AML-193 (cell line): ENCODE data around the gene RAX.

Experiments used
- DNase-seq, 2 experiments: peaks; one replicate each; lab custom pipeline; 2025; lab: John Stamatoyannopoulos, UW

RAX gene

GRCh38 chr18:59272891-59273758 is at the start of gene RAX:
TSS of gene RAX (minus strand) at chr18:59273454. CDS start at chr18:59273206, 248 bp downstream.
- DNase-seq = no peak

GRCh38 chr18:59318460-59319050 is 45.3 kb upstream of the RAX start, which contains the start of gene CPLX4:
TSS of gene CPLX4 (minus strand) at chr18:59318649. CDS start at chr18:59318462, 187 bp downstream.
- DNase-seq = no peak

DNA sequence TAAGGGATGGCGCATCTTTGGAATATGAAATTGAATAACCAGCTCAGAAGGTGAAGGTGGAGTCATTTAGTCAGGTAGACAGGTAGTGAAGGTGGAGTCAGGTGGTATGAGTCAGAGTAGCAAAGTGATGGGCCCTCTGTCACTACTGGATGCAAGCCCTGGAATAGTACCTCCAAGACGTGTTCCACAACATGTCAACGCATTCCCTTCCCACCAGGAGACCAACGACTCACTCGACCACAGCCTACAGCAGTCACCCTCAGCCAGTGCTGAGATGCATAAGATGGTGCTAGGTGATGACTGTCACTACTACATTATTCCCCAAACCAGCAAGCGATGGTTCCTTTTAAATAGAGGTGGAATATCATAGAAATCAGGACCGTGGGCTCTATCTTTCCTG is 38.4 kb upstream of the RAX start:
- DNase-seq = no peak

DNA sequence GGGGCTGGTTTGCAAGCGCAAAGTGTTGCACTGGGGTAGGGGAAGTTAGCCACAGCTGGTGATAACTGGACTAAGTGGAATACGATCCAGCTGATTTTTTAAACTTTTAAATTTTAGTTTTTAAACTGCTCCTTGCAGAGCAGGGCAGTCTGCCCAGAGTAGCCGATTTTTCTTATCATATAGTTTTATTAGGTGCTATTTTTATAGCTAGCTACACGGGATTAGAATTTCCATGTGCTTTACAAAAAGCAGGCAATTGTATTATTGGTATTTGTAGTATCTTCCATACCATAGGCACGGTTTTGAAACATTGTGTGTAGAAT is 35.6 kb upstream of the RAX start:
- DNase-seq = no peak

DNA sequence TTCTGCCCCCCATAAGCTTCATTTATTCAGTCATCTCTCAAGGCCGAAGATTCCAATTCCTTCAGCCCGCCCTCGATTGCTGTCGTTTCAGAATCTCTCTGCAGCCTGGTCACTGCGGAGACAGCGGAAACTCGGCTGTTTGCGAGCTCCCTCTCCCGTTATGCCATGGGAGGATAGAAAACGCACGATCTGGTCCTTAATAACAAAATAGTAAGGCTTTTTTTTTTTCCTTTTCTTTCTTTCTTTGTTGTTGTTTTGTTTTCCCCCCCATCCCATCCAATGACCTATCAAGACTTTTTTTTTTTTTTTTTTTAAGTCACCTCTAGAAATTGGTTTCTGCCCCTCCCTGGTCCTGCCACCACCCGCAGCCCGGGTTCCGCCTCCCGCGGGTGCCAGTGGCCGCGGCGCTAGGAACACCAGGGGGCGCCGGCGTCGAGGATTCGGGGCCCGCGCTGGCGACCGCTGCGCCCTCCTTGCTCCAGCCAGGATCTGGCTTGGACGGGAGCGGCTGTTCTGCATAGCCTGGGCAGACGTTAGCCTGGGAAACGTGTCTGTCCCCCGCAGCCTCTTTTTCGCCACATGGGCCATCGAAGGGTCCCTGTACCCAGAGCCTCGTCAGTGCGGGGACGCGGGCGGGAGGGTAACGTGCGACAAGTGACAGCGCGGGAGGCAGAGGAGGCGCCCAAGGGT is 35.1 kb upstream of the RAX start:
- DNase-seq = no peak

GRCh38 chr18:59306640-59307039 is 33.4 kb upstream of the RAX start:
- no peak for DNase-seq

DNA sequence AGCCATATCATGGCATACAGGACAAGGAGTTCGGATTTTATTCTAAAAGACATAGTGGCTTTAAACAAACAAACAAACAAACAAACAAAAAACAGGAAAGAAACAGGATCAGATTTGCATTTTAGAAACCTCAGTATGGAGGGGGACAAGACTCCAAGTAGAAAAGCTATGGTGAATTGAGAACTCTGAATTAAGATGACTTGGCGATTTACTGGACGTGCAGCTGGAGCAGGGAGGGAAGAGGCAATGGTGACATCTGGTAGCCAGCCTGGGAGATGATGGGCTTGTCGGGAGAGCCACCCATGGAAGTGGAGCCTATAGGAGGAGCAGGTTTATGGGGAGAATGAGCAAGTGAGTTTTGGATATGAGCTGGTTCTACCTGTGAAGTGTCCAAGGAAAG is 32.0 kb upstream of the RAX start:
- DNase-seq = no peak

DNA sequence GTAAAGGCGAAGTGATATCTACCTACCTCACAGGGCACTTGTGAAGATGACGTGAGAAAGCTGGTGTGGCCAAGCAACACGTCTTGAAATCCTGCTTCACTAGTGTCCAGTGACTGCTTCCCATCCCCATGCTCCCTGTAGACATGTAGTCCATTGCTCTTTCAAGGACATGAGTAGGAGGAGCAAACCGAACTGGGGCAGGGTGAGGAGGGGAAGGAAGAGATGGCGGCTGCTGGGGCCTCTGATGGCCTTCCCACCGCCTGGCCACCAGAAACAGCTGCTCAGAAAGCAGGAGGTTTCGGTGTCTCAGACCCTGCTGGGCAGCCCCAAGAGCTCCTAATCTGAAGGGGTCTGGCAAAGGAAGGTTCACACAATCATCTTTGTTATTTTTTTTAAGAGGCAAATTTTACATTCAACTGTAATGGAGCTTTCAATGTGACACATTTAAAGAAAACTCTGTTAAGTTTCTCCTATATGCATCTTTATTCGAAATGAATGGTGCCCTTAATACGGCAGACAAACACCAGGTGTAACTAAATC is 30.5 kb upstream of the RAX start:
- DNase-seq = no peak

DNA sequence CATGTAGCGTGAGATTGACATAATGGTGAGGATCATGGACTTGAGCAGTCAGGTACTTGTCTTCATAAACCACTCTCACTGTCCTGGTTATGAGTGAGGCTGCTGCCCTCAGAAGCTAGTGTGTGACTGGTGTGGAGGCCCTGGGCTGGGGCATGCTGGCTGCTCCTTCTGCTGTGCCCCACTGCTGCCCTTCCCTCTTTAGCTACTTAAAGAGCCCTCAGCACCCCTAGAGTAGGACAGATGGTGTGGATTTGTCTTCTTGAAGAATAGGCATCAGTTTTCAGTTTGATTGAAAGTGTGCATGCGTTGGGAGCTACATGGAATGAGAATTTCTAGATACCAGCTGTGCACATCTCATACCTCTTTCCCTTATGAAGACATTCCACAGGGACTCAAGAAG is 29.8 kb upstream of the RAX start:
- DNase-seq = no peak

- DNase-seq = no peak
Observed at GRCh38 chr18:59301929-59302328, 28.7 kb upstream of the RAX start.

- DNase-seq = no peak
Observed at GRCh38 chr18:59300676-59301285, 27.5 kb upstream of the RAX start.

DNA sequence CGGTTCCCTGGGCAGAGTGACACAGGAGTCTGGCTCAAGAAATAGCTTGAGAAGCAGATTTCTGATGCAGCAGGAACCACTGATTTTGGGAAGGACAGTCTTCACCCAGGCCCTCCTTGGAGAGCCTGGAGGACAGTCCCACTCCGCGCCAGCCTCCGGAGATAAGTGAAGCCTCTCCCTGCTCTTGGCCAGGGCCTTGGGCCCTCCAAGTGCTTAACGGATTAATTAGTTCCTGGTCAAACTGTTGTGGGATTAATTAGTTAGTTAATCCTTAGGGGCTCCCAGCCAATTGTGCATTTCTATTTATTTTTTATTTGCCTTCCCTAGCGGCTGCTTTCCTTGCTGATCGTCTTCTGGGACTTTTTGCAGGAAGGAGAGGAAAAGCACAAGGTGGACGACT is 25.6 kb upstream of the RAX start:
- DNase-seq = no peak

DNA sequence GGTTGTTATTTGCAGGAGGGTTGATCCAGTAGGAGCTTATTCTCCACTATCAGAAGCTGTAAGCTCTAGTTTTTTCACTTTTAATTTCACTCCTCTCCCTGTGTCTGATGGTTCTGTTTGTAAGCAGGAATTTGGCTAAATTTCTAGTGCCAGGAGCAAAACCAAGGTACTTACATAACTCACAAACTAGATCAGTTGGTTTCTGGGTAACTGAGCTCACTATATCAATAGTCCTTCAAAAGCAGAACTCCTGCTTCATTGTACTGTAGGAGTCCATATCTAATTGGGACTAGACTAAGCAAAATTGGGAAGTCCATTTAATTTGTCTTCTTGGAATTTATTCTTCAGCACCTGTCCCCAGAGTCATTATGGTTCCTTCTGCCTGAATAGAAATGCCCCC is 20.1 kb upstream of the RAX start:
- no peak for DNase-seq

DNA sequence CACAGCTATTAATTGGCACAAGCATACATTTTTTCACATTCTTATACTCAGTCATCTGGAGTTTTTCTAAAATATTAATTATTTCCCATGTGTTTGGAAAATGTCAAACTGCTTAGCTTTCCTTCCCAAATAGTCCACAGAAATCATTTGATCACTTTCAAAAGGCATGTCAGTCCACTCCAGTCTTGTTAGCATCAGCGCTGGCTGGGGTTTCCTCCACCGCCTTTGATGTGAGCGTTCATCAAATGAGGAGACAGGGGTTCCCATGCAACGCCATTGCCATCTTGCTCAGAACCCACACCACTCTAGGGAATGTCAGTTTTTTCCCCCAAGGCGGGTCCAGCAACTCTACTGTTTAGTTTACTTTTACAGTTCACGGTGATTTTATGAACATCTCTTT is 13.1 kb upstream of the RAX start:
- DNase-seq = no peak

DNA sequence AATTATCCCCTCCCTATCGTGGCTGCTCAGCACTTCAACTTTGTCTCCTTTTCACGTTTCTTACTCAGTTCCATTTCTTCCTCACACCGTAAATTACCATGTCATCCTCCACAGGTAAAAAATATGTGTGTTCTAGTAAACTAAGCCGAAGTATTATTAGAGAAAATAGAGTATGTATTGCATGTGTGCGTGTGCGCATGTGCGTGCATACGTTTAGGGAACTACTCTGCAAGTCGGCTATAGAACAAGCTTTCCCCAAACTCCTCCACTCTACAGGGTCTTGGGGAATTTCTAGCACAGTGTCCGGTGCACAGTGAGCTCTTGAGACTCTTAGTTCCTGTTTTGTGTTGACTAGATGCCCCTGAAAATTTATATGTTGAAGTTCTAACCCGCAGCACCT is 9.1 kb upstream of the RAX start:
- no peak for DNase-seq

- DNase-seq = no peak
Observed at GRCh38 chr18:59279722-59280121, 6.5 kb upstream of the RAX start.

- no peak for DNase-seq
Observed at GRCh38 chr18:59279193-59279592, 5.9 kb upstream of the RAX start.

- DNase-seq = no peak
Observed at GRCh38 chr18:59278793-59279192, 5.5 kb upstream of the RAX start.

GRCh38 chr18:59276047-59276446 is 2.8 kb upstream of the RAX start:
- DNase-seq = no peak

- DNase-seq = no peak
Observed at GRCh38 chr18:59275406-59275949, 2.2 kb upstream of the RAX start.

DNA sequence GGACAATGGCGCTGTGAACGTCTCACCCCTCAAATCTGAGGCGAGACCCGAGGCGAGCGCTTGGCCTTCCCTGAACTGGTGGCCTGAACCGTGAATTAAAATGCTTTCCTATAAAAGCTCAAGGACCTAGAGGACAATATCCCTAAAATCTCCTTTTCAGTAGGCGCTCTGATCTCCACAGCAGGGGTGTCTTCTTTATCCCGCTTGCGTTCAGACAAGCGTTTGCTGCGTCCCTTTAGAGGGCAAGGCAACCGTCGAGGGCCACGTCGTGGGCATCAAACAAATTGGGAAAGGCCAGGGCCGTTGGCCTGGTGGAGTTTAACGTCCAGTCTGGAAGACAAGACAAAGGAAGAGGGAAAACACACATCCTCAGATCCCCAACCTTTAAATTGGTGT is 1.3 kb upstream of the RAX start:
- no peak for DNase-seq
